Fibroblast of villous mesenchyme (primary cell): ENCODE data around the gene ZBTB16. TPM values are rescaled to one million over a fixed set of nuclear protein-coding genes. Genes with fewer than 3 reads are reported as not detected.
A peak's percentile ranks its signal among the peaks of the same experiment; 100 is the strongest.

Experiments
- DNase-seq: peaks from one replicate; pipeline ENCODE4 v3.0.0-alpha.2; 2010; ENCODE audit warnings: low read depth
- H3K4me3 ChIP-seq: 2 replicates; pipeline ENCODE4 v1.5.1; 2011; ENCODE audit warnings: low read depth, mild to moderate bottlenecking, low read length
- total RNA-seq: library from RNA; depleted of rRNA; stranded (reverse); fragments of >200 nt; gene quantifications from 2 replicates; pipeline ENCODE4 v1.2.3, GENCODE V29; 2012
- TF ChIP-seq, protein P1 (sequence below): IDR thresholded peaks from 2 replicates; pipeline ENCODE4 v1.5.1; 2012; ENCODE audit warnings: low read depth, mild to moderate bottlenecking, low read length; ENCODE audit not compliant: insufficient read depth

ZBTB16 gene
- total RNA-seq, 1 donor: 0.86 TPM

GRCh38 chr11:114136686-114137640, 77.5 kb downstream of the ZBTB16 start:
- peak; percentile 54 for DNase-seq
- no peak overlapping the region for H3K4me3 ChIP-seq
- TF ChIP-seq, protein P1, sequence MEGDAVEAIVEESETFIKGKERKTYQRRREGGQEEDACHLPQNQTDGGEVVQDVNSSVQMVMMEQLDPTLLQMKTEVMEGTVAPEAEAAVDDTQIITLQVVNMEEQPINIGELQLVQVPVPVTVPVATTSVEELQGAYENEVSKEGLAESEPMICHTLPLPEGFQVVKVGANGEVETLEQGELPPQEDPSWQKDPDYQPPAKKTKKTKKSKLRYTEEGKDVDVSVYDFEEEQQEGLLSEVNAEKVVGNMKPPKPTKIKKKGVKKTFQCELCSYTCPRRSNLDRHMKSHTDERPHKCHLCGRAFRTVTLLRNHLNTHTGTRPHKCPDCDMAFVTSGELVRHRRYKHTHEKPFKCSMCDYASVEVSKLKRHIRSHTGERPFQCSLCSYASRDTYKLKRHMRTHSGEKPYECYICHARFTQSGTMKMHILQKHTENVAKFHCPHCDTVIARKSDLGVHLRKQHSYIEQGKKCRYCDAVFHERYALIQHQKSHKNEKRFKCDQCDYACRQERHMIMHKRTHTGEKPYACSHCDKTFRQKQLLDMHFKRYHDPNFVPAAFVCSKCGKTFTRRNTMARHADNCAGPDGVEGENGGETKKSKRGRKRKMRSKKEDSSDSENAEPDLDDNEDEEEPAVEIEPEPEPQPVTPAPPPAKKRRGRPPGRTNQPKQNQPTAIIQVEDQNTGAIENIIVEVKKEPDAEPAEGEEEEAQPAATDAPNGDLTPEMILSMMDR: no peak

- no peak for DNase-seq
- TF ChIP-seq, protein P1: no peak
- no peak overlapping the region for H3K4me3 ChIP-seq
These were observed 78.3 kb downstream of the ZBTB16 start for GRCh38 chr11:114137838-114138237.

DNA sequence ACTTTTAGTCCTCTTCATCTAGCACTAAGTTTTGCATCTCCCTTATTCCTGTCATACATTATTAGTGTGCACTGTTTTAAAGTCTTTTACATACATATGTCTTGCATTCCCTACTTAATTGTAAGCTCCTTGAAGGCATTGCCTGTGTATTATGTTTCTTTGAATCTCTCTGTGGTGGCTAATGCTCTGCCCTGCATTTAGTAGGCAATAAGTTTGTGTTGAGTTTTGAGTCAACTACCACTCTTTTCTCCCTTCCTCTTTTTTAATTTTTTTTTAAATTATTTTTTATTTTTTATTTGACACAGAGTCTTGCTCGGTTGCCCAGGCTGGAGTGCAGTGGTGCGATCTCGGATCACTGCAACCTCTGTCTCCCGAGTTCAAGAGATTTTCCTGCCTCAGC, 78.9 kb downstream of the ZBTB16 start:
- no peak for DNase-seq
- H3K4me3 ChIP-seq: no peak overlapping the region
- TF ChIP-seq, protein P1: no peak

DNA sequence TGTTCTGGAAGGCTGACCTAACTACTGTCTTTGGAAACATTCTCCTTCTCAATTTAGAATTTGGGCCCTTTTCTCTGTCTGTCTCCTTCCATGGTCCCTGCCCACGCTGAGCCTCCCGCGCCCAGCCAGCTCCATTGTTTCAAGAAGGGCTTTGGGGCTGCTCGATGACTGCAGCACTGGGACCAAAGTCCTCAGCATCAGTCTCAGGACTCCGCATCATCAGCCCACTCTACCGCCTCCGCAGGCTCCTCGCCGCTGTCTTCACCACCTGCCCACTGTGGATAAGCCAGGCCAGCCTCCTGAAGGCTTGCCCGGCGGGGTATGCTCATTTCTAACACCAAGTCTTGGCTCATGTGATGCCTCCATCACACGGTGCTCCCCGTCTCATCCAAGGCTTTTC, 81.3 kb downstream of the ZBTB16 start:
- TF ChIP-seq, protein P1: no peak
- DNase-seq: no peak
- no peak overlapping the region for H3K4me3 ChIP-seq

DNA sequence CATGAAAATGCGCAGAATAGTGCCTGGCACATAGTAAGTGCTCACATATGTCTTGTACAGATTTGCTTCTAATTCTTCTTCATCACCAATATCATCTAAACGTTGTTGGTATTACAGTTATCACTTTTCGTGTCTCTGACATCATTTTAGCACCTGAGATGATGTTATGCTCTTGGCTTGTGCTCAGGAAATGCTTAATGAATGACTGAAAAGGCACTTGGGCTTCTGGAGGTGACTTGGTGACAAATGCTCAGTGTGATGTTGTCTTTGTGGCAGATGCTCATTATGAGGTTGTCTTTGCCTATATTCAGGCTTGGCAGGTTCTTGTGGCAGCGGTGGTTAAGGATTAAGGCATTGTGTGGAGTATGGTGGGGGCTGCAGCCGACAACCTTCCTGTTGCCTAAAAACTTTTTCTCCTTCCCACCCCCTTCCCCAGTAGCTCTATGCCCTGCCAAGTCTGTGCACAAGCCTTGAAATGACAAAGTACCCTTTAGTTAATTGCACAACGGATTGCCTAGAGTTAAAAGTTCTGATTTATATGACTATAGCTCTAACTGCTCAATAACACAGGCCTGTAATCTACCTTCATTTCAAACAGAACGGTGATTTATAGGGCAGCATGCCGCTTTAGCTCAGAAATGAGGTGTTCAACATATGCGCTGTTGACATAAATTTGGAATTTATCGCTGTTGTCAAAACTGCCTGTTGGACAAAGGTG, 82.5 kb downstream of the ZBTB16 start:
- no peak for DNase-seq
- TF ChIP-seq, protein P1: no peak
- no peak overlapping the region for H3K4me3 ChIP-seq

DNA sequence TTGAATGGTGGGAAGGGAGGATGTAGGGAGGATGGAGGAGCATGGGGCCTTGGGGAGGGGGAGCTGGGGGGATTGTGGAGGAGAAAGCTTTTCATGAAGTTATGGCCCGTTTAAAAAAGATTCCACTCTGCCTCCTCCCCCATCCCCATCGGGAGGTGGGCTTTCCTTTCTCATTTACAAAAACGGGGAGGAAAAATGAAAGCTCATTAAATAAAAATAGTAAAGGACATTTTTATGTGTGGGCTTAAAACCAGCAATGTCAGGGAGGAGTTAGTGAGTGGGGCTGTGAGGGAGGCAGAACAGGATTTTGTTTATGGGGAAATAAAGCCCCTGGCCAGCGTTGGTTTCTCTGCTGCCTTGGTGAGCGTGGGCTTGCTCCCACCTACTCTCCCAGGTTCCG, 83.2 kb downstream of the ZBTB16 start:
- TF ChIP-seq, protein P1: no peak
- DNase-seq: peak; percentile 61

More for the DNA sequence above, 83.2 kb downstream of the ZBTB16 start:
- no peak overlapping the region for H3K4me3 ChIP-seq
